Glutamatergic neuron (in vitro differentiated cells): Measurements from ENCODE around the gene PRKAR1B. TPM values are rescaled to one million over a fixed set of nuclear protein-coding genes. Genes with fewer than 3 reads are reported as not detected.
"Not testable (repeated sequence)": the region's sequence is repeated elsewhere in the genome, so short reads cannot be mapped to it uniquely, and the experiment has no call there.

Source experiments
- DNase-seq: peaks from one replicate; pipeline ENCODE4 v3.0.0; 2022
- H3K27ac Mint-ChIP-seq: one replicate; pipeline ENCODE4 v1.8.0; 2020; ENCODE audit warnings: mild to moderate bottlenecking, mixed read lengths, inconsistent platforms; ENCODE audit not compliant: unreplicated experiment
- H3K27me3 Mint-ChIP-seq: one replicate; pipeline ENCODE4 v1.8.0; 2020; ENCODE audit warnings: mild to moderate bottlenecking, moderate library complexity, mixed read lengths, inconsistent platforms; ENCODE audit not compliant: unreplicated experiment
- H3K36me3 Mint-ChIP-seq: one replicate; pipeline ENCODE4 v1.8.0; 2020; ENCODE audit warnings: mild to moderate bottlenecking, mixed read lengths, inconsistent platforms; ENCODE audit not compliant: unreplicated experiment
- H3K4me1 Mint-ChIP-seq: one replicate; pipeline ENCODE4 v1.8.0; 2020; ENCODE audit warnings: mild to moderate bottlenecking, low read depth, mixed read lengths, inconsistent platforms; ENCODE audit not compliant: unreplicated experiment
- H3K4me3 Mint-ChIP-seq: one replicate; pipeline ENCODE4 v1.8.0; 2020; ENCODE audit warnings: mild to moderate bottlenecking, mixed read lengths, inconsistent platforms; ENCODE audit not compliant: unreplicated experiment
- H3K9me3 Mint-ChIP-seq: one replicate; pipeline ENCODE4 v1.8.0; 2020; ENCODE audit warnings: mild to moderate bottlenecking, moderate library complexity, mixed read lengths, inconsistent platforms; ENCODE audit not compliant: unreplicated experiment
- total RNA-seq: library from RNA; stranded (reverse); fragmentation: NEBNext Ultra II Directional; extraction: Animal tissue kit (Norgen Biotek cat#: 25700); gene quantifications from one replicate; pipeline ENCODE4 v1.2.1, GENCODE V29; 2021; ENCODE audit not compliant: unreplicated experiment
- TF ChIP-seq, protein P1 (sequence below): fragments of 200-600 bp; sonication (generic); IDR thresholded peaks from one replicate; pipeline ENCODE4 v1.5.0; 2021; ENCODE audit not compliant: partially characterized antibody, unreplicated experiment

PRKAR1B gene
- total RNA-seq, 1 donor from 2014 or later = 12.8 TPM

DNA sequence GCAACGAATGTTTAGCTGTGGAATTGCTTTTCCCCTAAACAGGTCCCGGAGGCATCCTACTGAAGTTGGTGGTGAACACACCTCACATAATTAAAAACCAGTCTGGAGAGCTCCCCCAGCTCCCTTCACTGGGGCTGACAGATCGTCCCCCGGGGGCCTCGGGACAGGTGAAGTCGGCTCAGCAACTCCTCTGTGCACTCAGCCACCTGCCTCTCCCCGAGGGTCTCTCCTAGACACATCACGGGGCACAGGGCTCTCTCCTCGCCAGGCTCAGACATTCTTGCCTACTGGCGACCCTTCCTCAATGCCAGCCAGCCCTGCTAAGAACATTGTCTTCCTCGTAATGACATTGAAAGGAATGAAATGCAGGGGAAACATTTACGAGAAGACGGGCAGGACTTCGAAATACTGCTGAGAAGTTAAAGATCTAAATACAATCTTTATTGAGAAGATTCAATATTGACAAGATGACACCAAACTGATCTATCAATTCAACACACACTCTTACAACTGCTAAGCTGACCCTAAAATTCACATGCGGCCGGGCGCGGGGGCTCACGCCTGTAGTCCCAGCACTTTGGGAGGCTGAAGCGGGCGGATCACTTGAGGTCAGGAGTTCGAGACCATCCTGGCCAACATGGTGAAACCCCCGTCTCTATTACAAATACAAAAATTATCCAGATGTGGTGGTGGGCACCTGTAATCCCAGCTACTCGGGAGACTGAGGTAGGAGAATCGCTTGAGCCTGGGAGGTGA, 88.6 kb downstream of the PRKAR1B start:
- no peak for DNase-seq
- H3K36me3 Mint-ChIP-seq = no peaks in the 10 kb centered on the region
- H3K4me3 Mint-ChIP-seq = no peak overlapping the region
- no peaks in the 10 kb centered on the region for H3K27me3 Mint-ChIP-seq
- H3K4me1 Mint-ChIP-seq = no peaks in the 10 kb centered on the region
- H3K9me3 Mint-ChIP-seq = peaks cover 3% of the 10 kb centered on the region
- H3K27ac Mint-ChIP-seq = no peak overlapping the region
- TF ChIP-seq, protein P1, sequence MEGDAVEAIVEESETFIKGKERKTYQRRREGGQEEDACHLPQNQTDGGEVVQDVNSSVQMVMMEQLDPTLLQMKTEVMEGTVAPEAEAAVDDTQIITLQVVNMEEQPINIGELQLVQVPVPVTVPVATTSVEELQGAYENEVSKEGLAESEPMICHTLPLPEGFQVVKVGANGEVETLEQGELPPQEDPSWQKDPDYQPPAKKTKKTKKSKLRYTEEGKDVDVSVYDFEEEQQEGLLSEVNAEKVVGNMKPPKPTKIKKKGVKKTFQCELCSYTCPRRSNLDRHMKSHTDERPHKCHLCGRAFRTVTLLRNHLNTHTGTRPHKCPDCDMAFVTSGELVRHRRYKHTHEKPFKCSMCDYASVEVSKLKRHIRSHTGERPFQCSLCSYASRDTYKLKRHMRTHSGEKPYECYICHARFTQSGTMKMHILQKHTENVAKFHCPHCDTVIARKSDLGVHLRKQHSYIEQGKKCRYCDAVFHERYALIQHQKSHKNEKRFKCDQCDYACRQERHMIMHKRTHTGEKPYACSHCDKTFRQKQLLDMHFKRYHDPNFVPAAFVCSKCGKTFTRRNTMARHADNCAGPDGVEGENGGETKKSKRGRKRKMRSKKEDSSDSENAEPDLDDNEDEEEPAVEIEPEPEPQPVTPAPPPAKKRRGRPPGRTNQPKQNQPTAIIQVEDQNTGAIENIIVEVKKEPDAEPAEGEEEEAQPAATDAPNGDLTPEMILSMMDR = no peak

DNA sequence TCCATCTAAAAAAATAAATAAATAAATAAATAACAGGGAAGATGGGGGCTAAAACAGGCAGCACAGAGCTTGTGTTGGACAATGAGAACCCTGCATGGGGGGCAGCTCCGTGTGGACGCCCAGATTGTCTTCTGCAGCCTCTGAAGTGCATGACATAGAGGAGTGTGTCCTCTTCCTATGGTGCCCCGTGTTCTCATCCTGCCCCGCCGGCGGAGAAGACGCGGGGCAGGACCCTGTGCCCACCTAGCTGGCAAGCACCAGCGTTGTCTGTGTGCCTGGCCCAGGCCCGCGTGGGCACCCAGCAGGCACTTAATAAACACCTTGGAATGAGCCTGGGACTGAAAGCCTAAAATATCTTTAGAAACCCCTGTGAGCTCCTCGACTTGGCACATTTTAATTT, 89.3 kb downstream of the PRKAR1B start:
- no peaks in the 10 kb centered on the region for H3K9me3 Mint-ChIP-seq

DNA sequence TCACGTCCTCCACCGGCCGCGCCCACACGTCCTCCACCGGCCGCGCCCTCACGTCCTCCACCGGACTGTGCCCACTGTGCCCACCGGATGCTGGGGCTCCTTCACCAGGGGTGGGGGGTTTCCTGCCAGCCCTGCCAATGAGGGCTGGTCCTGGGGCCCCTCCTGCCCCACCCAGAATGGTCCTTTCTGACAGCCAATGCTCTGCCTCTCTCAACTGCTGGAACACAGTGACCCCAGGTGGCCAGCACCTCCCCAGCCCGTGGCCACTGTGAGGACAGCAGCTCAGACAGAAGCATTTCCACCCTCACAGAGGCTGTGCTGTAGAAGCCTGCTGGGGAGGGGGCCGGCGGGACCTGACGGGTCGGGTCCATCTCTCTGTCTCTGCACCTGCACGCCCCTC, 90.7 kb downstream of the PRKAR1B start:
- H3K4me1 Mint-ChIP-seq = no peaks in the 10 kb centered on the region
- no peaks in the 10 kb centered on the region for H3K9me3 Mint-ChIP-seq
- peak; percentile 48 for DNase-seq
- H3K27ac Mint-ChIP-seq = no peak overlapping the region
- TF ChIP-seq, protein P1 = no peak
- no peaks in the 10 kb centered on the region for H3K36me3 Mint-ChIP-seq
- H3K27me3 Mint-ChIP-seq = no peaks in the 10 kb centered on the region
- no peak overlapping the region for H3K4me3 Mint-ChIP-seq

More for the DNA sequence above, 89.3 kb downstream of the PRKAR1B start:
- Mint-ChIP-seq H3K36me3 (no peaks in the 10 kb centered on the region), H3K4me1 (no peaks in the 10 kb centered on the region), H3K27ac (no peak overlapping the region), H3K4me3 (no peak overlapping the region), H3K27me3 (no peaks in the 10 kb centered on the region)
- no peak for DNase-seq
- TF ChIP-seq, protein P1 = no peak

DNA sequence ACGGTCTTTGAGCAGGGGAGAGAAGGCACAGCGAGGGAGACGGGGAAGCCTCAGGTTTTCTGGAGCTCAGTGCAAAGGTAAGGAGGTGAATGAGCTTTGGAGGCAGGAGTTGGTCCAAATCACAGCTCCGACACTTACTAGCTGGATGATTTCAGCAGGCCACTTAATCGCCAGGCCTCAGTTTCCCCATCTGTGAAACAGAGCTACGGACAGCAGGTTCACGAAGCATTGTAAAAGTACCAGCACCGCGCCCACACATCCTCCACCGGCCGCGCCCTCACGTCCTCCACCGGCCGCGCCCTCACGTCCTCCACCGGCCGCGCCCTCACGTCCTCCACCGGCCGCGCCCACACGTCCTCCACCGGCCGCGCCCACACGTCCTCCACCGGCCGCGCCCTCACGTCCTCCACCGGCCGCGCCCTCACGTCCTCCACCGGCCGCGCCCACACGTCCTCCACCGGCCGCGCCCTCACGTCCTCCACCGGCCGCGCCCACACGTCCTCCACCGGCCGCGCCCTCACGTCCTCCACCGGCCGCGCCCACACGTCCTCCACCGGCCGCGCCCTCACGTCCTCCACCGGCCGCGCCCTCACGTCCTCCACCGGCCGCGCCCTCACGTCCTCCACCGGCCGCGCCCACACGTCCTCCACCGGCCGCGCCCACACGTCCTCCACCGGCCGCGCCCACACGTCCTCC, 91.2 kb downstream of the PRKAR1B start:
- H3K4me3 Mint-ChIP-seq, H3K27me3 Mint-ChIP-seq, H3K36me3 Mint-ChIP-seq, DNase-seq, H3K27ac Mint-ChIP-seq, H3K9me3 Mint-ChIP-seq, H3K4me1 Mint-ChIP-seq: not testable (repeated sequence)

DNA sequence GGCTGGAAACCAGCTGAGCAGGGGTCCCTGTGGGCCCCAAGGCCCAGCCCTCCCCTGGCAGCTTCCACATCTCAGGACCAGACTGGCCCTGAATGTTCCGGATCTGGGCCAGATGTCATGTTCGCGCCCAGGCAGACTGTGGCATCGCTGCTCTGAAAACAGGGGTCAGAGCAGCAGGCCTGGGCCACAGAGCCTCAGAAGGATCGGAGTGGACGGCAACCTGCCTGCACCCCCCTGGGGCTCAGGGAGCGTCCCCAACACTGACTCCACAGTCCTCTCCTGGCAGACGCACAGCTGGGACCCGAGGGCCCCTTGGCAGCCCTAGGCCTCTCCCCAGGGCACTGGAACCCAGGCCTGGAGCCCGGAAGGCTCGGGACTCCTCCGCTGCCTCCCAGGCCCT, 91.9 kb downstream of the PRKAR1B start:
- no peaks in the 10 kb centered on the region for H3K4me1 Mint-ChIP-seq
- no peak for DNase-seq
- H3K27ac Mint-ChIP-seq = no peak overlapping the region
- H3K9me3 Mint-ChIP-seq = peaks cover 2% of the 10 kb centered on the region
- TF ChIP-seq, protein P1 = no peak
- no peaks in the 10 kb centered on the region for H3K36me3 Mint-ChIP-seq
- H3K27me3 Mint-ChIP-seq = no peaks in the 10 kb centered on the region
- H3K4me3 Mint-ChIP-seq = no peak overlapping the region
